Measurements from ENCODE around the gene TMEM178B. TPM values are rescaled to one million over a fixed set of nuclear protein-coding genes. Genes with fewer than 3 reads are reported as not detected.
"Not testable (repeated sequence)": the region's sequence is repeated elsewhere in the genome, so short reads cannot be mapped to it uniquely, and the experiment has no call there.

Gene TMEM178B
- total RNA-seq (1 to 10 TPM in 3 of 4 donors, under 1 TPM in 1; 0.16 to 4.7 (median 1.4) TPM), polyA plus RNA-seq (under 1 TPM in 1 of 3 donors, not detected in 2; 0.79 TPM)

DNA sequence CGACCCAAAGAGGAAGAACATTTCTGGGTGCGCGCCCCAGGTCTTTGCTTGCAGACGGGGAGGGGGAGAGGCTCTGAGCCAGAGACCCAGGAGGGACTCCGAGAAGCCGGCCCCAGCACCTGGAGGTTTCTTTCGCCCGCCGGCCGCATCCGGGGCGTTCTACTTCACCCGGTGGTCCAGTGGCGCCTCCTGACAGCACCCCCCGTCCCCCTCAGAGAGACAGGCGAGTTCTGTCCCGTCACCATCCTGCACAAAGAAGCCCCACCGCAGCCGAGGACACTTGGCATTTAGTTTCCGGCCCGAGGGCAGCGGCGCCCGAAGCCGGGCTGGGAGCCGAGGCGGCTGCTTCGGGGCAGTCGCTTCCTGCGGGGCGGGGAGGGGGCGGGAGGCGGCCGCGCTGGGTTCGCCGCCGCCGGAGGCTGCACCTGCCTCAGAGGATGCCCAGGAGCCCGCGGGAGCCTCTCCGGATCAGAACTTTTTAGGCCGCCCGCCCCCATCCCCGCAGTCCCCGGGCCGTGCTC, at the start of gene TMEM178B:
TSS of gene TMEM178B (plus strand) at position 424 of the 521 bp plus-strand sequence.
- 1 to 2% methylated on average over 47 of the region's 47 CpGs for WGBS, 2 donors
- no peak for DNase-seq
- H3K4me3 ChIP-seq: peak within 1 kb of the TSS; percentile 32 to 69 (median 58)
- intact Hi-C loops (cut with DNase I): loop anchor here (10.0 kb wide), 1 partner anchor 461 kb away; no protein-coding TSS in a partner anchor
- H3K36me3 ChIP-seq: no peaks in the 10 kb centered on the region
- no peaks in the 10 kb centered on the region for H3K9me3 ChIP-seq
- TF ChIP-seq POLR2AphosphoS5 (IDR thresholded peaks at IDR 0.05) (no peak), EP300 (IDR thresholded peaks at IDR 0.05) (no peak), POLR2A (IDR thresholded peaks at IDR 0.05) (no peak)
- TF ChIP-seq, protein P1, sequence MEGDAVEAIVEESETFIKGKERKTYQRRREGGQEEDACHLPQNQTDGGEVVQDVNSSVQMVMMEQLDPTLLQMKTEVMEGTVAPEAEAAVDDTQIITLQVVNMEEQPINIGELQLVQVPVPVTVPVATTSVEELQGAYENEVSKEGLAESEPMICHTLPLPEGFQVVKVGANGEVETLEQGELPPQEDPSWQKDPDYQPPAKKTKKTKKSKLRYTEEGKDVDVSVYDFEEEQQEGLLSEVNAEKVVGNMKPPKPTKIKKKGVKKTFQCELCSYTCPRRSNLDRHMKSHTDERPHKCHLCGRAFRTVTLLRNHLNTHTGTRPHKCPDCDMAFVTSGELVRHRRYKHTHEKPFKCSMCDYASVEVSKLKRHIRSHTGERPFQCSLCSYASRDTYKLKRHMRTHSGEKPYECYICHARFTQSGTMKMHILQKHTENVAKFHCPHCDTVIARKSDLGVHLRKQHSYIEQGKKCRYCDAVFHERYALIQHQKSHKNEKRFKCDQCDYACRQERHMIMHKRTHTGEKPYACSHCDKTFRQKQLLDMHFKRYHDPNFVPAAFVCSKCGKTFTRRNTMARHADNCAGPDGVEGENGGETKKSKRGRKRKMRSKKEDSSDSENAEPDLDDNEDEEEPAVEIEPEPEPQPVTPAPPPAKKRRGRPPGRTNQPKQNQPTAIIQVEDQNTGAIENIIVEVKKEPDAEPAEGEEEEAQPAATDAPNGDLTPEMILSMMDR (IDR thresholded peaks at IDR 0.05): no peak
- H3K27me3 ChIP-seq: peaks cover 0 to 24% (median 12%) of the 10 kb centered on the region in 3 donors
- H3K27ac ChIP-seq: peak within 1 kb of the TSS in 3 of 4 donors; percentile 58 to 81 (median 80)
- peaks cover 0 to 42% (median 38%) of the 10 kb centered on the region in 4 donors for H3K4me1 ChIP-seq

DNA sequence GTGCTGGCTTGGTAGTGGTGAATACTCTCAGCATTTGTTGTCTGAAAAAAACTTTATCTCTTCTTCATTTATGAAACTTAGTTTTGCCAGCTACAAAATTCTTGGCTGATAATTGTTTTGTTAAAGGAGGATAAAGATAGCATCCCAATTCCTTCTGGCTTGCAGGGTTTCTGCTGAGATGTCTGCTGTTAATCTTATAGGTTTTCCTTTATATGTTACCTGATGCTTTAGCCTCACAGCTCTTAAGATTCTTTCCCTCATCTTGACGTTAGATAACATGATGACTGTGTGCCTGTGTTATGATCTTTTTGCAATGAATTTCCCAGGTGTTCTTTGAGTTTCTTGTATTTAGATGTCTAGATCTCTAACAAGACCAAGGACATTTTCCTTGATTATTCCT, 49.2 kb upstream of the TMEM178B start:
- H3K27ac ChIP-seq: no peak overlapping the region
- intact Hi-C loops (cut with DNase I): no loop called here
- H3K36me3 ChIP-seq: no peaks in the 10 kb centered on the region
- DNase-seq: no peak
- 76 to 87% methylated on average over 1 of the region's 1 CpG for WGBS, 2 donors
- H3K4me1 ChIP-seq: no peaks in the 10 kb centered on the region
- H3K4me3 ChIP-seq: no peak overlapping the region
- TF ChIP-seq, protein P1 (IDR thresholded peaks at IDR 0.05): no peak
- TF ChIP-seq POLR2AphosphoS5 (IDR thresholded peaks at IDR 0.05) (no peak), POLR2A (IDR thresholded peaks at IDR 0.05) (no peak), EP300 (IDR thresholded peaks at IDR 0.05) (no peak)
- peaks cover 0 to 6% (median 0%) of the 10 kb centered on the region in 4 donors for H3K9me3 ChIP-seq
- no peaks in the 10 kb centered on the region for H3K27me3 ChIP-seq

DNA sequence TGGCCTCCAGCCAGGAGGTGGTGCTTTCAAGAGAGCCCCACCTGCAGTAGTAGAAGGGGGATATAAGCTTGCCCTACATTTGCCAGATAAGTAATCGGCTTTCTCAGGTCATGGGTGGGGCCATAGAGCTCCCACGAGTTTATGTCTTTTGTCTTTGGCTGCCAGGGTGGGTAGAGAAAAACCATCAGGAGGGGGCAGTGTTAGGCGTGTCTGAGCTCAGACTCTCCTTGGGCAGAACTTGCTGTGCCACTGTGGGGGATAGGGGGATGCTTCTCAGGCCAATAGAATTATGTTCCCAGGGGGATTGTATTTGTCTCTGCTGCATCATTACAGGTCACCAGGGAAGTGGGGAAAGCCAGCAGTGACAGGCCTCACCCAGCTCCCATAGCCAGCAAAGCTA, 46.8 kb upstream of the TMEM178B start:
- TF ChIP-seq EP300 (IDR thresholded peaks at IDR 0.05) (no peak), POLR2A (IDR thresholded peaks at IDR 0.05) (no peak), POLR2AphosphoS5 (IDR thresholded peaks at IDR 0.05) (no peak)
- TF ChIP-seq, protein P1 (IDR thresholded peaks at IDR 0.05): no peak

DNA sequence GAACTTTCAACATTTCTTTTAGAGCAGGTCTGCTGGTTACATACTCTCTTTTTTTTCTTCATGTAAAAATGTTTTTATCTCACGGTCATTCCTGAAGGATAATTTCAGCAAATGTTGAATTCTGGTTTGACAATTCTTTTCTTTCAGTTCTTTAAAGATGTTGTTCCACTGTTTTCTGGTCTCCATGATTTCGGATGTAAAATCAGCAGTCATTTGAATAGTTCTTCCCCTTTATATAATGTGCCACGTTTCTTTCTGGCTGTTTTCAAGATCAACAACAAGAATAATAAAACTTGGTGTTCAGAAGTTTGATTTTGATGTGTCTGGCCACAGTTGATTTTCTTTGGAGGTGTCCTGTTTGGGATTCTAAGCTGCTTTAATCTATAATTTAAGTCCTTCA, 45.1 kb upstream of the TMEM178B start:
- Histone ChIP-seq H3K4me3 (no peak overlapping the region), H3K9me3 (peaks cover 0 to 6% (median 0%) of the 10 kb centered on the region in 4 donors), H3K36me3 (no peaks in the 10 kb centered on the region), H3K27ac (no peak overlapping the region), H3K4me1 (no peaks in the 10 kb centered on the region), H3K27me3 (no peaks in the 10 kb centered on the region)
- TF ChIP-seq POLR2A (IDR thresholded peaks at IDR 0.05) (no peak), EP300 (IDR thresholded peaks at IDR 0.05) (no peak), POLR2AphosphoS5 (IDR thresholded peaks at IDR 0.05) (no peak)
- TF ChIP-seq, protein P1 (IDR thresholded peaks at IDR 0.05): no peak
- WGBS, 2 donors: 81 to 82% methylated on average over 3 of the region's 3 CpGs
- intact Hi-C loops (cut with DNase I): no loop called here
- no peak for DNase-seq

More for the DNA sequence above, 46.8 kb upstream of the TMEM178B start:
- Histone ChIP-seq H3K36me3 (no peaks in the 10 kb centered on the region), H3K9me3 (peaks cover 0 to 6% (median 0%) of the 10 kb centered on the region in 4 donors), H3K27ac (no peak overlapping the region), H3K4me3 (no peak overlapping the region), H3K27me3 (no peaks in the 10 kb centered on the region), H3K4me1 (no peaks in the 10 kb centered on the region)
- WGBS, 2 donors: 45 to 64% methylated on average over 3 of the region's 3 CpGs
- no peak for DNase-seq
- intact Hi-C loops (cut with DNase I): no loop called here

DNA sequence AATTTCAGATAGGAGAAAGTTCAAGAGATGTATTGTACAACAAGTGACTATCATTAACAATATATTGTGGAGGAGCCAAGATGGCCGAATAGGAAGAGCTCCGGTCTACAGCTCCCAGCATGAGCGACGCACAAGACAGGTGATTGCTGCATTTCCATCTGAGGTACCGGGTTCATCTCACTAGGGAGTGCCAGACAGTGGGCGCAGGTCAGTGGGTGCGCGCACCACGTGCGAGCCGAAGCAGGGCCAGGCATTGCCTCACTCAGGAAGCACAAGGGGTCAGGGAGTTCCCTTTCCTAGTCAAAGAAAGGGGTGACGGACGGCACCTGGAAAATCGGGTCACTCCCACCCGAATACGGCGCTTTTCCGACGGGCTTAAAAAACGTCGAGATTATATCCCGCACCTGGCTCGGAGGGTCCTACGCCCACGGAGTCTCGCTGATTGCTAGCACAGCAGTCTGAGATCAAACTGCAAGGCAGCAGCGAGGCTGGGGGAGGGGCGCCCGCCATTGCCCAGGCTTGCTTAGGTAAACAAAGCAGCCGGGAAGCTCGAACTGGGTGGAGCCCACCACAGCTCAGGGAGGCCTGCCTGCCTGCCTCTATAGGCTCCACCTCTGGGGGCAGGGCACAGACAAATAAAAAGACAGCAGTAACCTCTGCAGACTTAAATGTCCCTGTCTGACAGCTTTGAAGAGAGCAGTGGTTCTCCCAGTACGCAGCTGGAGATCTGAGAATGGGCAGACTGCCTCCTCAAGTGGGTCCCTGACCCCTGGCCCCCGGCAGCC, 41.1 kb upstream of the TMEM178B start:
- intact Hi-C loops (cut with DNase I); H3K36me3 ChIP-seq; H3K9me3 ChIP-seq; DNase-seq; H3K4me1 ChIP-seq; H3K27me3 ChIP-seq; H3K27ac ChIP-seq; H3K4me3 ChIP-seq: not testable (repeated sequence)
- 77 to 79% methylated on average over 30 of the region's 33 CpGs for WGBS, 2 donors

DNA sequence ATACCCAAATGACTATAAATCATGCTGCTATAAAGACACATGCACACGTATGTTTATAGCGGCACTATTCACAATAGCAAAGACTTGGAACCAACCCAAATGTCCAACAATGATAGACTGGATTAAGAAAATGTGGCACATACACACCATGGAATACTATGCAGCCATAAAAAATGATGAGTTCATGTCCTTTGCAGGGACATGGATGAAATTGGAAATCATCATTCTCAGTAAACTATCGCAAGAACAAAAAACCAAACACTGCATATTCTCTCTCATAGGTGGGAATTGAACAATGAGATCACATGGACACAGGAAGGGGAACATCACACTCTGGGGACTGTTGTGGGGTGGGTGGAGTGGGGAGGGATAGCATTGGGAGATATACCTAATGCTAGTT, 35.8 kb upstream of the TMEM178B start:
- H3K36me3 ChIP-seq; H3K4me3 ChIP-seq; DNase-seq; H3K27ac ChIP-seq; H3K9me3 ChIP-seq; H3K27me3 ChIP-seq; intact Hi-C loops (cut with DNase I); H3K4me1 ChIP-seq: not testable (repeated sequence)
- WGBS, 2 donors: 84 to 91% methylated on average over 3 of the region's 3 CpGs

All from sigmoid colon (tissue), 7 donors.